Measurements from ENCODE around the gene BRD3OS. TPM values are rescaled to one million over a fixed set of nuclear protein-coding genes. Genes with fewer than 3 reads are reported as not detected.

The BRD3OS gene
- total RNA-seq, 1 donor, result 3.6 TPM

DNA sequence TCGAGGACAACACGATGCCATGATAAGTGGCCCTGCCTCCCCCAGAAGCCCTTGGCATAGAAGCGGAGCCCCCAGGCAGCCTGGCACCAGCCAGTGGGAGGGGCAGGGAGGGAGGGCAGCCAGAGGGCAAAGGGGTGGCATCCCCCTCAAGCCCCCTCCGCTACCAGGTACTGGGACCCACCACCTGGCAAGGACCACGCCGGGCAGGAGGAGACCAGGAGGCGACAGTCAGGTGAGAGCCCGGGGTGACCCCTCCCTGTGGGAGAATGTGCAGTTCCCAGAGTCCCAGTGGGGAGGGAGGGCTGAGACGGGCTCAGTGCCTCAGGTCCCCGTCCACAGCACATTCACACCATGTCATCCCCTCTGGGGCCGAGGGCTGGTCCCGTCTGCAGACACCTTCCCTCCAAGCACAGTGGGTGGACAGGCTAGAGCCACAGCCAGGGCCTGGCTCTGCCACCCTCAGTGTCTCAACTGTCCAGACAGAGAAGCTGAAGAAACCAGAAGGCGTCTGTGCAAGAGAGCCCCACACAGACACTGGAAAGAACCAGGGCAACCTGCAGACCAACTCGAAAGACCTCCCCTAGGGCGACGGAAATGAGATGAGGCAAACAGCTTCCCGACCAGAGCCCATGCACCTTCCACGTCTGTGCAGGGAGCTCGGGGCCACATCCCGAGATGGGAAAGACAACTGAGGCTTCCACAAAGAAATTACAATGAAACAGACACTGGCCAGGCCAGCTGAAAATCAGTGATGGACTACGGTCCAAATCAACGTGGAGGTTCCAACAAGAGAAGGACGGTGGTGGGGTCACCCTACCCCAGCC lies 31.4 kb downstream of the BRD3OS start:
- peaks cover 44% of the 10 kb centered on the region for H3K4me1 ChIP-seq (ENCODE audit: insufficient read depth, low read length)

DNA sequence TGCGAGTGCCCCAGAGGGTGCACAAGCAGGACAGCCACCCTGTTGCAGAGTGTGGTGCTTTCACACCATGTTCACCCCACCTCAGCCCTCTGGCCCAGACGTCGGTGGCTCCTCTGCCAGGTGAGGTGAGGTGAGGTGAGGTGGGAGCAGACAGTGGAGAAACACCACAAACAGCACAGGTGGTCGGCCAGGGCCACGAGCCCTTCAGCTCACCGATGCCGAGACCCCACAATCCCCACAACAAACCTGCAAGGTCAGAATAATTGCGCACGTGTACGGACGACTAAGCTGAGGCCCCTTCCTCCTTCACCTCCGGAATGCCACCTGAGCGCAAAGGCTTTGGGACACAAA lies 32.0 kb downstream of the BRD3OS start:
- Histone ChIP-seq H3K4me3 (ENCODE audit: low read length) (no peak overlapping the region), H3K27me3 (ENCODE audit: insufficient read depth, low read length) (no peaks in the 10 kb centered on the region), H3K4me1 (ENCODE audit: insufficient read depth, low read length) (peaks cover 50% of the 10 kb centered on the region), H3K9me3 (ENCODE audit: low read depth, low read length) (no peaks in the 10 kb centered on the region)

More for the DNA sequence above, 31.4 kb downstream of the BRD3OS start:
- H3K9me3 ChIP-seq (ENCODE audit: low read depth, low read length), result no peaks in the 10 kb centered on the region
- no peaks in the 10 kb centered on the region for H3K27me3 ChIP-seq (ENCODE audit: insufficient read depth, low read length)
- no peak overlapping the region for H3K4me3 ChIP-seq (ENCODE audit: low read length)

DNA sequence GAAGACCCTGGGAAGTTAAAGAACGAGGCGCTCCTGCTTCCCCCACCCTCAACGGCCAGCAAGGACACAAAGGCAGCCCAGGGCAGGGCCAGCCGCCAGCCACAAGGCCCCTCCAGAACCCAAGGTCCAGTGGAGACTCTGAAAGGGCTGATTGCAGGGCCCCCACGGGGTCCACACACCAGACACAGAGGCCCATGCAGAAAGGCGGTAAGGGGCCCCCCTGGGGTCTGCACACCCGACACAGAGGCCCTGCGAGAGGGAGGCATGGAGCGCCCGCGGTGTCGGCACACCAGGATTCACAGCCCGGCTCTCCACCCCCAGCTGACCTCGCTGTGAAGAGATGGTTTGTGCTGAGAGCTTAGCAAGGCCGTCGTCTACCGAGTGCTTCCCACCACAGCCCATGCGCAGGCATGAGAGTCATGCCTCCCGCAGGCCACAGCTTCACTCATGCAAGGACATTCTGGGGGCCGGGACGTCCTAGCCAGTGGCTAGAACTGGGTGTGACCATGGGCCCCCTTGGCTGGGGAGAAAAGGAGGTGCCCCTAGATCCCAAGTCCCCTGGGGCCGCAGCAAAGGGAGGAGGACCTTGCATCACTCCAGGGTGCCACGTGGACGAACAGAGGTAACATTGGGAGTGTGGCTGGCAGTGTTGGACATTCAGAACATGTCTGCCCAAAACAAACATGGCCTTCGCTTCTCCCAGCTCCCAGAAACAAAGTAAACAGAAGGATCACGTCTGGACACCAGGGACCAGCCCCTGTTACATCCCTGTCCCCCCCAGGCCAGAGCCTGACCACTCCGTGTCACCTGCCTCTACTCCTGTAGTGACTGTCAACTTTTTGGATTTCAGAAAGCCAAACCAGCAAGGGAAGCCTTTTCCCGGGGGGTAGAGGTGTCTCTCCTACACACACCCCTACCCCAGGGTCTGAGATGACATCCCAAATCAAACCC lies 32.7 kb downstream of the BRD3OS start:
- H3K27me3 ChIP-seq (ENCODE audit: insufficient read depth, low read length), result no peaks in the 10 kb centered on the region
- H3K4me3 ChIP-seq (ENCODE audit: low read length), result no peak overlapping the region
- peaks cover 55% of the 10 kb centered on the region for H3K4me1 ChIP-seq (ENCODE audit: insufficient read depth, low read length)
- no peaks in the 10 kb centered on the region for H3K9me3 ChIP-seq (ENCODE audit: low read depth, low read length)

DNA sequence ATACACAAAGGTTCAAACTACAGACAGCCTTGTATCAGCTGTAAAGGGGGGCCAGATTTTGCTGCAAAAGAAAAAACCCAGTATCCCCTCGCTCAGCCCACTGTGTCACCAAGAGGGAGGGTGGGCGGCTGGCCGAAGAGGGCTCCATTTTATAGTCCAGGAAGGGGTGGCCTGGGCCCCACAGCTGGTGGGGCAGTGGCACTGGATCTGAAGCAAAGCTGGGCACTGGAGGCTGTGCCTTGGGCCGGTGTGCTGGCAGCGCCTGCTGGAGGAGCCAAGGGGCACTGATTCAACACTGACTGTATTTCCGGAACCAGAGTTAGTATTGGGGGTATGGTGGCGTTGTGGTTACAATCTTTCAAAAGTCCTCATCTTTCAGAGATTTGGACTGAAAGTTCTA lies 33.4 kb downstream of the BRD3OS start:
- Histone ChIP-seq H3K4me1 (ENCODE audit: insufficient read depth, low read length) (peaks cover 62% of the 10 kb centered on the region), H3K27me3 (ENCODE audit: insufficient read depth, low read length) (no peaks in the 10 kb centered on the region), H3K4me3 (ENCODE audit: low read length) (no peak overlapping the region), H3K9me3 (ENCODE audit: low read depth, low read length) (no peaks in the 10 kb centered on the region)

DNA sequence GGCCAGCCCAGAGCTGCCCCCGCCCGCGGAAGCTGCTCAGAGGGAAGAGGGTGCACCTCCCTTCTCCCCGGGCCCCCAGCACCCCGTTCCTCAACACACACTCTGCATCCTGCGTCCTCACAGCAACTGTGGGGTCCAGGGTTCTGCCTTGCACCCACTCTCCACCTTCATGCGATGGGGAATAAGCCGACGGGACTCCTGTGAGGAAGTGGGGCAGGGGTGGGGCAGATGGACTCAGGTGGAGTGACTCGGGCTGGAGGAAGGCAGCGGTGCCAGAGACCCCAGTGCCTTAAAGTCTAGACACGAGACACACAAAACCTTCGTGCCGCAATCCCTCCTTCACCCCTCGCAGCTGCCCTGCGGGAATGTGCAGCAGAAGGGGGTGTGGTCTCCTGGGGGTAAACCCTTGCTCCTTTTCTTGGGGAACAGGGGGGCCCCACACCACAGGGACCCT lies 33.9 kb downstream of the BRD3OS start:
- Histone ChIP-seq H3K4me1 (ENCODE audit: insufficient read depth, low read length) (peaks cover 63% of the 10 kb centered on the region), H3K4me3 (ENCODE audit: low read length) (no peak overlapping the region), H3K9me3 (ENCODE audit: low read depth, low read length) (no peaks in the 10 kb centered on the region), H3K27me3 (ENCODE audit: insufficient read depth, low read length) (no peaks in the 10 kb centered on the region)

DNA sequence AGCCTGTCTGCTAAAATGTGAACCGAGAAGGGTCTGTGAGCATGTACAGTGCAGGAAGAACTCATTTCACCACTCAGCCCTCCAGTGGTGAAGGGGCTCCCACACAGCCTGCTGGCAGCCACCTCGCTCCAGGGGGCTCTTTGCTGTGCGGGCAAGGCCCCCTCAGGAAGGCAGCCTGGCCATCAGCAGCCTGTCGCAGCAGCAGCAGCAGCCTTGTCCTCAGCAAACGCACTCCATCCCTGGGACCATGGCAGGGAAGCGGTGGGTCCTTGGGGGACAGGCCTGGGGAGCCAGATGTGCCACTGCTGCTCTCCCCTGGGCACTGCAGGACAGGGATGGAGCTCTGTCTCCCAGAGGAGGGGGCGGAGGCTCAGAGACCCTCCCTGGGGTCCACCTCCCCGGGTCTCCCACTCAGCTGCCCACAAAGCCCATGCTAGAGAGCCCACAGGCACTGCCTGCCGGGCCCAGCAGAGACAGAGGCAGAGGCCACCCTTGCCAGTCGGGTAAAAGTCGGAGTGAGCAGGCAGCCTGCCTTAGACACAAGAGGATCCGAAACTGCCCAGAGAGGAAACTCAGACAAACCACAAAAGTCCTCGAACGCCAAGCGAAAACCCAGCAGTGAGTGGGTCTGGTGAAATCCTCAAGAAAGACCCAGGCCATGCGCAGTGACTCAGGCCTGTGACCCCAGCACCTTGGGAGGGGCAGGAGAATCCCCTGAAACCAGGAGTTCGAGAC lies 34.5 kb downstream of the BRD3OS start:
- Histone ChIP-seq H3K27me3 (ENCODE audit: insufficient read depth, low read length) (no peaks in the 10 kb centered on the region), H3K9me3 (ENCODE audit: low read depth, low read length) (no peaks in the 10 kb centered on the region), H3K4me3 (ENCODE audit: low read length) (no peak overlapping the region), H3K4me1 (ENCODE audit: insufficient read depth, low read length) (peaks cover 69% of the 10 kb centered on the region)

DNA sequence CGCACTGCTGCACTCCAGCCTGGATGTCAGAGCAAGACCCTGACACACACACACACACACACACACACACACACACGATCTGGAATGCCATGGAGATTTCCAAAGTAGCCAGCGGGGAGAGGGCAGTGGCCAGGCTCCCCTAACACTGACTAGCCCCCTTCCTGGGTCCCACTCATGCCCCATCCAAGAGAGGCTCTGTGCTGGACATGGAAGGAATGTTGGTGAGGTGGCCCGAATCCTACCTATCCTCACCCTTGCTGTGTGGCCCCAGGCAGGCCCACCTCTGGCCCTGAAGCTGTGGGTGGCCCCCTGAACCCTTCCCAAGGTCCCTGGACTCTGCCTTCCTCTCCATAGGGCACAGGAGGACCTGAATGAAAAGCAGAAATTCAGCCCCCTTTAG lies 35.3 kb downstream of the BRD3OS start:
- H3K27me3 ChIP-seq (ENCODE audit: insufficient read depth, low read length), result no peaks in the 10 kb centered on the region
- no peak overlapping the region for H3K4me3 ChIP-seq (ENCODE audit: low read length)
- H3K4me1 ChIP-seq (ENCODE audit: insufficient read depth, low read length), result peaks cover 76% of the 10 kb centered on the region
- H3K9me3 ChIP-seq (ENCODE audit: low read depth, low read length), result no peaks in the 10 kb centered on the region

DNA sequence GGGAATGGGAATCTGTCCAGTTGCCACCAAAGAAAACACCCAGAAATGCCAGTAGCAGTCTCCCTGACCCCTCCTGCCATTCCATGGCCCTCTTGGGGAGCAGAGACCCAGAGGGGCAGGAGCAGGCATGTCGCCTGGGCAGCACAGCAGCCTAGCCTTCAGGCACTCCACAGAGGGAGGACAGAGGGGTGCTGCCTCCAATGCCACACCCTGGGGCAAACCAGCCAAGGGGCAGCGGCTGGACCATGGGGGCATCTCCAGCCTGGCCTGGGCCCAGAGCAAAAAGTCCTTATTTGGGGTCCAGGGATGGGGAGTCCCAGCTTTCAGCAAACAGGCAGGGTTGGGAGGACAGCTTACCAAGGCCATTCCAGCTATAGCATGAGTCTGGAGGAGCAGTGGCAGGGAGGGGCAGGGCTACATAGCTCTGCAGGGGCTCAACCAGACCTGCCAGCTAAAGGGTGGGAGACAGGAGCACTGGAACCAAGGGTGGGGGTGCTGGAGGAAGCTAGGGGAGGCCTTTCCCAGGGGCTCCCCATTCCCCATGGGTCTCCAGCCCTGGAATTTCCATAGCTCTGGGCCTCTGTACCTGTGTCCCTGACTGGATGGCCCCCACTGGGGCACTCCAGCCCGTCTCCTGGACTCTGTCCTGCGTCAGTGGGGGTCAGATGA lies 35.9 kb downstream of the BRD3OS start:
- Histone ChIP-seq H3K9me3 (ENCODE audit: low read depth, low read length) (no peaks in the 10 kb centered on the region), H3K4me1 (ENCODE audit: insufficient read depth, low read length) (peaks cover 76% of the 10 kb centered on the region), H3K27me3 (ENCODE audit: insufficient read depth, low read length) (no peaks in the 10 kb centered on the region), H3K4me3 (ENCODE audit: low read length) (no peak overlapping the region)

DNA sequence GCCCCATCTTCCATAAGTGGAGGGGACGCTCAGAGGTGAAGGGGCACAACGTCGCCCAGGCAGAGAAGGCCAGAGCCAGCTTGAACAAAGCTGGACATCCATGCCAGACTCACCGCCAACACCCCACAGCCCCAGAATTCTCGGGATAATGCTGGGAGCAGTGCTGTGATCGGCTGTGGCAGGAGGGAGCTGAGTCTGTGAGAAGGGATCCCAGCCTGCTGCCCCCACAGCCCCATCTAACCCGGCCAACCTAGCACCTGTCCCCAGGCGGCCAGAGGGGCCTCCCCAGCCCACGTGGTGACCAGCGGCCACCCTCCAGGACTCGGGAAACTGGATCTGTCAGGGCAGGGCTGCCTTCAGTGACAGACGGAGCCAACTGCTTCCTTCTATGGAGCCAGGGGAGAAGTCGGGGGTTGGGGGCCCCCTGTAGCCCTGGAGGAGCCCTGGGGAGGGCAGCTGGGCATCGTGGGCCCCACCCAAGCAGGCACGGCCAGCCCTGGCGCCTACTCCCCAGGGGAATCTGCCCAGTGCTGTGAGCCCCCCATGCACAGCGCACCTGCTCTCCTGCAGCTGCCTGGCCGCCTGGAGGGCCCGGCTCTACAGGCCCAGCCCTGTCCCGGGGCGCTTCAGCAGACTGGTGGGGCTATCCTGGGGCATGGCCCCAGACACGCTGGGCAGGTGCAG lies 36.5 kb downstream of the BRD3OS start:
- peaks cover 78% of the 10 kb centered on the region for H3K4me1 ChIP-seq (ENCODE audit: insufficient read depth, low read length)
- H3K4me3 ChIP-seq (ENCODE audit: low read length), result no peak overlapping the region
- no peaks in the 10 kb centered on the region for H3K9me3 ChIP-seq (ENCODE audit: low read depth, low read length)
- no peaks in the 10 kb centered on the region for H3K27me3 ChIP-seq (ENCODE audit: insufficient read depth, low read length)

DNA sequence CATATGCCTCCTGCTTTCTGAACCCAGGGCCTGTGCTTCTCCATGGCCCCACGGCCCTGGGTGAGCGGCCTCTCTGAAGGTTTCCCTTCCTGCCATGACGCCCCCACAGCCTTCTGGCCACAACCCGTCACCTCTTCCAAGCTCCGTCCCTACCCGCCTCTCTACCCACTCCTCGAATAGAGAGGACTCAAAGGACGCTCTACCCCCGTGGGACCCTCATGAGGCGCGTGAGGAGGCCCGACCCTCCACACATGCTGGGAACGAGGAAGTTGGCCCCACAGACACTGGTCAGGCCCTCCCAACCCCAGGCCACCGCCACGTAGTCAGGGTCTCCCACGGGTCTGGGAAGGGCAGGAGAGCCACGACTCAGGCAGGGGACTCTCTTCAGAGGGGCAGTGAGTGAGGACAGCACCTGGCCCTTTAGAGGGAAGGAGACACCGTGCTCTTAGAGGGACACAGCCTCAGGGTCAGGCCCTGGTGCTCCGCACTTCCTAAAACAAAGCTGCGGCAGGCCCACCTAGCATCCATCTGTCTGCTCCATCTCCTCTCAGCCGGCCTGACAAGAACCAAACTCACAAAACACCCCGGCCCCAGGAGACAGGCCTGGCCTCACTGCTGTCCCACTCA lies 37.3 kb downstream of the BRD3OS start:
- Histone ChIP-seq H3K9me3 (ENCODE audit: low read depth, low read length) (no peaks in the 10 kb centered on the region), H3K4me3 (ENCODE audit: low read length) (no peak overlapping the region), H3K4me1 (ENCODE audit: insufficient read depth, low read length) (peaks cover 79% of the 10 kb centered on the region), H3K27me3 (ENCODE audit: insufficient read depth, low read length) (no peaks in the 10 kb centered on the region)

DNA sequence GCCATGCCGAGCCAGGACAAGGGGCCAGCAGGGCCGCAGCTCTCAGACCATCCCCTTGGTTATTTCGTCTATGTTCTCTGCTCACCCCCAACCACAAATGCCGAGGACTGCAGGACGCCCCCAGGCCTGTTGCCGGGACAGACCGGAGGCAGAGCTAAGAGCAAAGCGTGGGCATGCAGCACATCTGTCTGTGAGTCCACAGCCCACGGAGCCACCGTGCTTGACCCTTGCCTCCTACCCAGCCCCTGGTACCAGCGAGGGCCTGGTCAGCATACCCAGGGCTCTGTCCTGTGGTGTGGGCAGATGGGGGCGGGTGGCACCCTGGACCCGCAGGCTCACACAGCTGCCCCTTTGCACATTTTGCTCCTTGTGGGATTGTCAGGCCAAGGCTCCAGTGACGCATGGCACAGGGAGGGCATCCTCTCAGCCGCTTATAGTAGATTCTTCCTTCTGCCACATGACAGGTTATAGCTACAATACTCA lies 37.8 kb downstream of the BRD3OS start:
- H3K4me1 ChIP-seq (ENCODE audit: insufficient read depth, low read length), result peaks cover 79% of the 10 kb centered on the region
- H3K9me3 ChIP-seq (ENCODE audit: low read depth, low read length), result no peaks in the 10 kb centered on the region
- H3K4me3 ChIP-seq (ENCODE audit: low read length), result no peak overlapping the region
- H3K27me3 ChIP-seq (ENCODE audit: insufficient read depth, low read length), result no peaks in the 10 kb centered on the region

DNA sequence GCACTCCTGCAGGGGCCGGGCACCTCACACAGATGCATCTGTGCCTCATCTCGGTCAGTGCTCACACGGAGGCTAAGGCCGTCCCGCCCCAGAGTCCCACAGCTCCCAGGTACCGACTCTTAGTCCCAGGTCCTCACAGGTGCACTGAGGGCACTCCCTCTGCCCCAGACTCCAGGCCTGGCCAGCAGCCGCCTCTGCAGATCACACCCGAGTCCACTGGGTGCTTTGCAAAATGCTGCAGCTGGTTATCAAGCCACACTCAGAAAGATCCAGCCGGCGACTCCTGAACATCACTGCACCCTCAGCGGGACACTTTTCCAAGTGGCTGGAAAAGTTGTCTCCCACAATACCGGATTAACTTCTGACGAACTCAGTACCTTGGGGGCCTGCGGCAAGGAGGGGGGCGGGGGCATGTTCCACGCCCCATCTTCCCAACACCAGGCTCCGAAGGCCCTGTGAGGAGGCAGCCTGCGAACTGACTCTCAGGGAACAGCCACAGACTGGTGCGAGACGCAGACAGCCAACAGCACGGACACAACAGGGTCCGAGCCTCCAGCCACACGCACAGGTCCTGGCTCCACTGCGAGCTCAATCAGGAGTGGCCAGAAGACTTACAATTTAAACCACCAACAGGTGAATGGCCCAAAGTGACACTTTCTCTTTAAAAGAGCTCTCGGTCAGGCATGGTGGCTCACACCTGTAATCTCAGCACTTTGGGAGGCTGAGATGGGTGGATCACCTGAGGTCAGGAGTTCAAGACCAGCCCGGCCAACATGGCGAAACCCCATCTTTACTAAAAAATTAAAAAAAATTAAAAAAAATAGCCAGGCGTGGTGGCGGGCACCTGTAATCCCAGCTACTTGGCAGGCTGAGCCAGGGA lies 38.5 kb downstream of the BRD3OS start:
- Histone ChIP-seq H3K4me1 (ENCODE audit: insufficient read depth, low read length) (peaks cover 77% of the 10 kb centered on the region), H3K4me3 (ENCODE audit: low read length) (no peak overlapping the region), H3K9me3 (ENCODE audit: low read depth, low read length) (no peaks in the 10 kb centered on the region), H3K27me3 (ENCODE audit: insufficient read depth, low read length) (no peaks in the 10 kb centered on the region)

DNA sequence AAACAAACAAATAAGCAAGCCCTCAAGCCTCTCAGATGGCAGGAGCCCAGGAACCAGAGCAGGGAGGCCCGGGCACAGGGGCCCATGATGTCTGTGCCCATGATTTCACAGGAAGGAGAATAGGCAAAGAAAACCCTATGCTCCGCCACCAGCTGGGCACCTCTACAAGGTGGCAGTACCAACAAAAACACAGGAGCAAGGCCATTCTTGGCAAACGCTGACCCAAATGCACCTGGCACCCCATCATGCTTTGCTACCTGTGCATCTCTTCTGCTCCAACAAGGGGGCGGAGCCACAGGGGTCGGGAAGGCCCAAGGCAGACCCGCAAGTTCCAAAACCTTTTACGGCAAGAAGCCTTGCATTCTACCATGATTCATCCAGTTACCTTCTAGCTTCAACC lies 39.4 kb downstream of the BRD3OS start:
- Histone ChIP-seq H3K4me1 (ENCODE audit: insufficient read depth, low read length) (peaks cover 75% of the 10 kb centered on the region), H3K9me3 (ENCODE audit: low read depth, low read length) (no peaks in the 10 kb centered on the region), H3K27me3 (ENCODE audit: insufficient read depth, low read length) (peaks cover 4% of the 10 kb centered on the region), H3K4me3 (ENCODE audit: low read length) (no peak overlapping the region)
